HG03342 (cell line): ENCODE data around the gene OR10AD1.

Experiments
- ATAC-seq: cut with Tn5 transposase; IDR thresholded peaks from one replicate; pipeline ENCODE4 v1.9.1; 2021; ENCODE audit warnings: mild to moderate bottlenecking, moderate library complexity; ENCODE audit not compliant: unreplicated experiment

Gene OR10AD1

GRCh38 chr12:48192861-48193260 lies 10.2 kb downstream of the OR10AD1 start:
- ATAC-seq, result no peak

GRCh38 chr12:48191096-48191495 lies 12.0 kb downstream of the OR10AD1 start:
- no peak for ATAC-seq

- ATAC-seq, result no peak
Observed at GRCh38 chr12:48189331-48190125, 13.6 kb downstream of the OR10AD1 start.

GRCh38 chr12:48187916-48188695 lies 15.0 kb downstream of the OR10AD1 start:
- ATAC-seq, result no peak

- ATAC-seq, result peak; percentile 37
Observed at GRCh38 chr12:48185181-48185919, 17.7 kb downstream of the OR10AD1 start.

DNA sequence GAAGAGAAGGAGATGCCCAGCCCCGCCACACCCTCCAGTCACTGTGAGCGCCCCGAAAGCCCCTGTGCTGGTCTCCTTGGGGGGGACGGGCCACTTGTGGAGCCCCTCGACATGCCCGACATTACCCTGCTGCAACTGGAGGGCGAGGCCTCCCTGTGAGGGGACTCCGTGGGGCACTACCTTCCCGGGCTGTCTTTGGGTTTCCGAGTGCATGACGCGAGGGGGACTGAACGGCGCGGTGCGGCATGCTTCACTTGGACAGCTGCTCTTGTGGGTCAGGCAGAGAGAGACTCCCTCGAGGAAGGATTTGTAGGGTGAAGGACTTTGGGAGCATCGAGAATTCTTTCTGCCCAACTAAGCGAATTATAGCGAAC lies 18.6 kb downstream of the OR10AD1 start:
- no peak for ATAC-seq

GRCh38 chr12:48183876-48184548 lies 19.1 kb downstream of the OR10AD1 start:
- no peak for ATAC-seq

DNA sequence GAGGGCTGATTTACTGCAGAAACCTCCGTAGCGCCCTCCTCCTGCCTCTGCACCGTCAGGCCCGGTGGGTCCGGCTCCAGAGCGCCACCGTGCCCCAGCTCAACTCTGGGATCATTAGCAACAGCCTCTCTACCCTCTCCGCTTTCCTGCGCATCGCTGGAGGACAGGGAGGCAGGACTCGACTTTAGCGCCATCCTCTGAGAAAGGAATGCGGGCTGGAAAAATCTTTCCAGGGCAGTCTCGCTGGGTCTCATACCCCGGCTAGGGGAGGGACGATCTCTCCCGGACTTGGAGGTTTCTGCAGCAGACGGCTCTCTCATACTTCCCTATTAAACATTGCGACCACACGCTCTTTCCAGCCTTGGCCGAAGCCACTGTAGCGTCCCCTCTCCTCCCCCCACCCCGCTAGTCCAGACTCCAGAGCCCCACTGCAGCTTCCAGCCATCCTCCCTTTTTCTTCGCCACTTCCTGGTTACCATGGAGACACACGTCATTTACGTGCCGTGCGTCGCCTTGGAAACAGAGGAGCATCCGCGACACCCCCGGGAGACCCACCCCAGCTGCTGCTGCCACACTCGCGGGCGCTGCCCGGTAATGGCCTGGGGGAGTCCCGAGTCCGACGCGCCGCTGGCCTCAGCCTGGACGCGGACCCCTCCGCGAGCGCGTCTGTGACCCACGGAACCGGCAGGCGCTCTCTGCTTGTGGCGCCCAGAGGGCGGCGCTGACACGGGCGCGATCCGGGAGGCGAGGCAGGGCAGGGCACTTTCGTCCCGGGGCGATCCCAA lies 19.8 kb downstream of the OR10AD1 start, which contains the start of gene CCDC184:
Gene CCDC184, plus strand, starts transcription at position 554 of the 785 bp plus-strand sequence. CDS start 479 bp downstream, outside the sequence.
- ATAC-seq, result peak; percentile 56

- no peak for ATAC-seq
Observed at GRCh38 chr12:48182631-48183030, 20.5 kb downstream of the OR10AD1 start.

GRCh38 chr12:48180857-48181495 lies 22.1 kb downstream of the OR10AD1 start:
- no peak for ATAC-seq

DNA sequence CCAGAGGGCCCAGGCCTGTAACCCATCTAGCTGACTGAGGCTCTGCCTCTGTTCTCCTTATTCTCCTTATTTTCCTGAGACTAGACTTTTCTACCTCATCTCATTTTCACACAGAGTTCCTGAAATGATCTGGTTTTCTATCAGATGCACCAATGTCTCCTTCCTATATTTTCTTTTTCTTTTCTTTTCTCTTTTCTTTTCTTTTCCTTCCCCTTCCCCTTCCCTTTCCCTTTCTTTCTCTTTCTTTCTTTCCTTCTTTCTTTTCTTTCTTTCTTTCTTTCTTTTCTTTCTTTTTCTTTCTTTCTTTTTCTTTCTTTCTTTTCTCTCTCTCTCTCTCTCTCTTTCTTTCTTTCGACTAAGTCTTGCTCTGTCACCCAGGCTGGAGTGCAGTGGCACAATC lies 22.7 kb downstream of the OR10AD1 start:
- ATAC-seq, result no peak

DNA sequence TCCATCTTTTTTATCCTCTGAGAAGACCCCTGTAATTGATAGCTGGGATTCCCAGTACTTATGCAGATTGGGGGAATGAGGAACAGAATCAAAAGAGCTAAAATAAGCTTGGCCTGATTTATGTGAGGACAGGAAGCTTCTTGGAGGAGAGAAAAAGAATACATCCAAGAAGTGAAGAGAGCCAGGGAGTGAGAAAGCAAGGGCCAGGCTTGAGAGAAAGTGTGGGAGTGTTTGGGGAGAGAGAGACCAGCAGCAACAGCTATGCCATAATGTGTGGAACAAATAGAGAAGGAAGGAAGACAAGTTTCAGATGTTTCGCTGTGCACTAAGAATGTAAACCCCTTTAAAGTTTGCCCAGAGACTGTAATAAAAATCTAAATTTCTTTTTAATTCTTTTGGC lies 23.6 kb downstream of the OR10AD1 start:
- no peak for ATAC-seq

GRCh38 chr12:48177982-48178381 lies 25.1 kb downstream of the OR10AD1 start:
- no peak for ATAC-seq

- ATAC-seq, result no peak
Observed at GRCh38 chr12:48176417-48176751, 26.7 kb downstream of the OR10AD1 start.

- no peak for ATAC-seq
Observed at GRCh38 chr12:48175613-48176416, 27.3 kb downstream of the OR10AD1 start.

DNA sequence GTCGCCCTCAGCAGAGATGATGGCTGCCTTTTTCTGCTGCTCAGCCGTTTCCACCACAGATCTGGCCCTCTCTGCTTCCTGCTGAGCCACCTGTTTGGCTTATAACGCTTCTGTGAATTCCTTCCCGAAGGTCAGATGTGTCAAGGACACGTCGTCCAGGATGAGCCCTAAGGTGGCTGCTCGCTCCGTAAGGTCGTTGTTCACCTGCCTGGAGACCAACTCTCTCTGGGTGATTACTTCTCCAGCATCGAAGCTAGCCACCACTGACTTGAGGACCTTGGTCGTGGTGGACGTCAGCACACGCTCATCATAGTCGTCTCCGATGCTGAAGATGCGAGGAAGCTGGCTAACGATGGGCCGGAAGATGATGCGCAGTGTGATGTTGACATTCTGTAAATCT lies 34.1 kb downstream of the OR10AD1 start:
- ATAC-seq, result no peak

DNA sequence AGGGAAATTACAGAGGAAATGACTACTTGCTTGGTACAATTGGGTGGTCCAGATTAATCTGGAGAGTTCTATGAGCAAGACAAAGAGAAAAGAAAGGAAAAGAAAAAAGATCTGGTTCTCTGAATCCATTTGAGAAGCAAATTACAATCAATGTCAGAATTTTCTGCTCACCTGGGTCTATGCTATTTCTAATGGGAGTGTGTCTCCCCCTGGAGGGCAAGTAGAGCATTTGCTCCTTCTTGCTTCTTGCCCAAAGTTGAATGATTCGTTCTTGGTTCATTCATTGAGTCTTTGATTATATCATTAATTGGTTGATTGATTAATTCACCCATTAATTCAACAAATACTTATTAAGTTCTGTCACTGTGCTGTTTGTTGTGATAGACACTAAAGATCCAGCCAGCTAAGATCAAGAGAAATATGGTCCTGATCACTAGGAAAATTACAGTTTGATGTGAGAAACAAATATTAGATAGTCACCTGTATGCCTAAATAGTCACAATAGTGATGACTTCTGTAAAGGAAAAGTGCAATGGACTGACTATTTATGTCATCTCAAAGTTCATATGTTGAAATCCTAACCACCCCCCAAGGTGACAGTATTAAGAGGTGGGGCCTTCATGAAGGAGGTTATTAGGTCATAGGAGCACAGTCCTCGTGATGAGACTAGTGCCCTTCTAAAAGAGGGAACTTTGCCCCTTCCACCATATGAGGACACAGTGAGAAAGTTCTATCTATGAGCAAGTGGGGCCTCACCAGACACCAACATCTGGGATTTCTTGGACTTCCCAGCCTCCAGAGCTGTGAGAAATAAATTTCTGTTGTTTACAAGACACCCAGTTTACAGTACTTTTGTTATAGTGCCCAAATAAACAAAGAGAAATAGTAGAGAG lies 37.8 kb downstream of the OR10AD1 start:
- no peak for ATAC-seq

DNA sequence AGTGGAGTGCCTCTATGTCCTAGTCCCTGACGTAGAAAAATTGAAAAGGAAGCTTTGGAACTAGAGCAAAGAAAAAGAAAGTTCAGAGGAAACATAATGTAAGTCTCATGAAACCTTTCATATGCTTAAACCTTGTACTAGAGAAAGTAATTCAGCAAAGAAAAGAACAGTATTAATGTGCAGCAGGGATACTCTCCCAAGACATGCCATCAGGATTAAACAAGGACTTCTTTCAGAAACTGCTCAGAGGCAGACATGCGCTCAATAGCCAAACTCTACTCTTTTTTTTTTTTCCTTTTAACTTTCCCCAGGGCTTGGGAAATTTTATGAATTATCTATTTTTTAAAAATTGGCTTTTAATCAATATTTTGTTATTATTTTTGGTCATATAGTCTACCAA lies 38.6 kb downstream of the OR10AD1 start:
- ATAC-seq, result no peak
